Liver (tissue), 9 donors: ENCODE data around the gene UBE3A. TPM values are rescaled to one million over a fixed set of nuclear protein-coding genes. Genes with fewer than 3 reads are reported as not detected.

Experiments
- DNase-seq: peaks from one replicate; pipeline ENCODE4 v3.0.0-alpha.2; 2017; ENCODE audit warnings: low spot score
- H3K27ac ChIP-seq, 2 donors: one replicate each; pipeline ENCODE4 v1.7.0; 2013; ENCODE audit warnings: inconsistent platforms in 2 of 2, low read length in 2 of 2, control low read depth in 1 of 2, low read depth in 1 of 2, mild to moderate bottlenecking in 1 of 2
- H3K27me3 ChIP-seq, 4 donors: one replicate each; pipeline versions ENCODE4 v1.6.1 to v1.7.0; 2013; ENCODE audit warnings: low read length in 3 of 4, inconsistent platforms in 1 of 4, mild to moderate bottlenecking in 1 of 4, moderate library complexity in 1 of 4; ENCODE audit not compliant: control insufficient read depth in 4 of 4, insufficient read depth in 4 of 4
- H3K36me3 ChIP-seq, 4 donors: one replicate each; pipeline versions ENCODE4 v1.6.1 to v1.7.0; 2013; ENCODE audit warnings: low read length in 3 of 4, mild to moderate bottlenecking in 3 of 4, low read depth in 1 of 4, moderate library complexity in 1 of 4; ENCODE audit not compliant: control insufficient read depth in 4 of 4, insufficient read depth in 3 of 4
- H3K4me1 ChIP-seq, 4 donors: one replicate each; pipeline versions ENCODE4 v1.6.1 to v1.7.0; 2013; ENCODE audit warnings: low read length in 3 of 4, mild to moderate bottlenecking in 3 of 4, moderate library complexity in 1 of 4; ENCODE audit not compliant: control insufficient read depth in 4 of 4, insufficient read depth in 4 of 4
- H3K4me3 ChIP-seq, 3 donors: one replicate each; pipeline versions ENCODE4 v1.6.1 to v1.7.0; 2013; ENCODE audit warnings: low read length in 3 of 3, control low read depth in 1 of 3, low read depth in 1 of 3, mild to moderate bottlenecking in 1 of 3
- H3K9ac ChIP-seq, 2 donors: one replicate each; pipeline ENCODE4 v1.7.0; 2013; ENCODE audit warnings: low read length in 2 of 2, mild to moderate bottlenecking in 2 of 2, moderate library complexity in 2 of 2, control low read depth in 1 of 2, low read depth in 1 of 2
- H3K9me3 ChIP-seq, 4 donors: one replicate each; pipeline versions ENCODE4 v1.6.1 to v1.7.0; 2013; ENCODE audit warnings: low read length in 3 of 4; ENCODE audit not compliant: control insufficient read depth in 4 of 4
- ATF3 ChIP-seq: IDR thresholded peaks from 2 replicates; pipeline ENCODE4 v1.6.1; 2016; ENCODE audit warnings: antibody characterized with exemption
- CTCF ChIP-seq: fragments of 150-350 bp; IDR thresholded peaks from 2 replicates; pipeline ENCODE4 v1.5.1; 2017; ENCODE audit warnings: improper control_type of control experiment, low read depth, low read length; ENCODE audit not compliant: missing input control
- EGR1 ChIP-seq, 2 donors: IDR thresholded peaks; 2 replicates each; pipeline ENCODE4 v1.6.1; 2016 to 2018; ENCODE audit warnings: antibody characterized with exemption in 2 of 2, low read depth in 2 of 2
- FOXA1 ChIP-seq: IDR thresholded peaks from 2 replicates; pipeline ENCODE4 v1.6.1; 2016; ENCODE audit warnings: antibody characterized with exemption
- FOXA2 ChIP-seq: IDR thresholded peaks from 2 replicates; pipeline ENCODE4 v1.6.1; 2016; ENCODE audit warnings: antibody characterized with exemption
- GABPA ChIP-seq, 2 donors: IDR thresholded peaks in 1 of 2; conservative IDR thresholded peaks in 1 of 2; 2 replicates each; pipeline ENCODE4 v1.6.1; 2016; ENCODE audit warnings: antibody characterized with exemption in 2 of 2, mild to moderate bottlenecking in 1 of 2, moderate library complexity in 1 of 2
- HNF4A ChIP-seq, 2 donors: conservative IDR thresholded peaks; 2 replicates each; pipeline ENCODE4 v1.6.1; 2016; ENCODE audit warnings: antibody characterized with exemption in 2 of 2, mild to moderate bottlenecking in 2 of 2
- HNF4G ChIP-seq: IDR thresholded peaks from 2 replicates; pipeline ENCODE4 v1.6.1; 2016; ENCODE audit warnings: antibody characterized with exemption
- JUND ChIP-seq, 2 donors: IDR thresholded peaks; 2 replicates each; pipeline ENCODE4 v1.6.1; 2016; ENCODE audit warnings: antibody characterized with exemption in 2 of 2
- MAX ChIP-seq: IDR thresholded peaks from 2 replicates; pipeline ENCODE4 v1.6.1; 2016; ENCODE audit warnings: antibody characterized with exemption
- NR2F2 ChIP-seq: IDR thresholded peaks from 2 replicates; pipeline ENCODE4 v1.6.1; 2016; ENCODE audit warnings: antibody characterized with exemption
- RAD21 ChIP-seq, 2 donors: IDR thresholded peaks; 2 replicates each; pipeline ENCODE4 v1.6.1; 2016; ENCODE audit warnings: antibody characterized with exemption in 2 of 2, mild to moderate bottlenecking in 2 of 2
- REST ChIP-seq: IDR thresholded peaks from 2 replicates; pipeline ENCODE4 v1.6.1; 2016; ENCODE audit warnings: antibody characterized with exemption, mild to moderate bottlenecking
- RXRA ChIP-seq, 2 donors: IDR thresholded peaks; 2 replicates each; pipeline ENCODE4 v1.6.1; 2017 to 2018; ENCODE audit warnings: antibody characterized with exemption in 2 of 2, mild to moderate bottlenecking in 1 of 2
- SP1 ChIP-seq: IDR thresholded peaks from 2 replicates; pipeline ENCODE4 v1.6.1; 2018; ENCODE audit warnings: antibody characterized with exemption, mild to moderate bottlenecking
- TAF1 ChIP-seq: conservative IDR thresholded peaks from 2 replicates; pipeline ENCODE4 v1.6.1; 2016; ENCODE audit warnings: antibody characterized with exemption, mild to moderate bottlenecking
- YY1 ChIP-seq: IDR thresholded peaks from 2 replicates; pipeline ENCODE4 v1.6.1; 2016; ENCODE audit warnings: antibody characterized with exemption, mild to moderate bottlenecking
- ZBTB33 ChIP-seq: IDR thresholded peaks from 2 replicates; pipeline ENCODE4 v1.6.1; 2016; ENCODE audit warnings: antibody characterized with exemption
- WGBS: extraction: QIAGEN DNeasy Blood & Tissue Kit; methylation state at CpG from one replicate; pipeline ENCODE4 v1.1.7; 2013; 5-methylcytosine and 5-hydroxymethylcytosine counted together
- polyA plus RNA-seq, 2 donors: library from polyadenylated mRNA; stranded (reverse) in 1 of 2; unstranded in 1 of 2; fragments of 200-250 nt in 1 of 2; fragments of >200 nt in 1 of 2; fragmentation: Nextera tagmentation in 1 of 2; extraction: Ambion mirVana in 1 of 2; gene quantifications; one replicate each; pipeline versions ENCODE4 v1.2.1 to v1.2.3, GENCODE V29; 2013 to 2015
- total RNA-seq, 2 donors: library from RNA; depleted of rRNA; stranded (reverse); fragments of >200 nt; gene quantifications; one replicate each; pipeline ENCODE4 v1.2.3, GENCODE V29; 2014
- donor health status: healthy.
- donor health status: healthy.
- donor health status: healthy.
- donor health status: healthy.
- donor health status: healthy.

Gene UBE3A
- total and polyA plus RNA-seq, 4 donors = 12.9 to 58.4 (median 38.2) TPM

GRCh38 chr15:25342629-25343028 lies 96.2 kb downstream of the UBE3A start:
- H3K9me3 ChIP-seq = no peaks in the 10 kb centered on the region
- TF ChIP-seq RXRA (IDR thresholded peaks at IDR 0.05) = no peak
- TF ChIP-seq HNF4G = no peak
- TF ChIP-seq EGR1 (IDR thresholded peaks at IDR 0.05; ENCODE audit: low read depth in 2 of 2) = no peak
- no peak for TF ChIP-seq HNF4A (conservative IDR thresholded peaks at IDR 0.05)
- no peak for TF ChIP-seq ZBTB33
- TF ChIP-seq CTCF = no peak
- TF ChIP-seq FOXA1 = no peak
- TF ChIP-seq JUND (IDR thresholded peaks at IDR 0.05) = no peak
- no peaks in the 10 kb centered on the region for H3K27me3 ChIP-seq
- no peak for DNase-seq
- WGBS = 98% methylated on average over 3 of the region's 3 CpGs
- peaks cover 2 to 27% (median 22%) of the 10 kb centered on the region in 4 donors for H3K36me3 ChIP-seq
- H3K27ac ChIP-seq = no peak overlapping the region
- no peak overlapping the region for H3K4me3 ChIP-seq
- H3K9ac ChIP-seq = no peak overlapping the region
- no peaks in the 10 kb centered on the region for H3K4me1 ChIP-seq

- H3K9me3 ChIP-seq = peaks cover 0 to 5% (median 2%) of the 10 kb centered on the region in 4 donors
- 96% methylated on average over 2 of the region's 2 CpGs for WGBS
- H3K4me1 ChIP-seq = no peaks in the 10 kb centered on the region
- DNase-seq = no peak
- no peak overlapping the region for H3K4me3 ChIP-seq
- no peak for TF ChIP-seq JUND (IDR thresholded peaks at IDR 0.05)
- no peak for TF ChIP-seq TAF1
- no peak for TF ChIP-seq ZBTB33
- no peak for TF ChIP-seq EGR1 (IDR thresholded peaks at IDR 0.05; ENCODE audit: low read depth in 2 of 2)
- TF ChIP-seq FOXA2 = no peak
- no peak for TF ChIP-seq RAD21 (IDR thresholded peaks at IDR 0.05)
- no peak for TF ChIP-seq RXRA (IDR thresholded peaks at IDR 0.05)
- no peak for TF ChIP-seq CTCF
- TF ChIP-seq SP1 = no peak
- TF ChIP-seq HNF4G = no peak
- no peak for TF ChIP-seq GABPA (IDR thresholded peaks at IDR 0.05 in 1 of 2, conservative IDR thresholded peaks at IDR 0.05 in 1 of 2)
- TF ChIP-seq FOXA1 = no peak
- no peak for TF ChIP-seq NR2F2
- TF ChIP-seq MAX = no peak
- no peak for TF ChIP-seq REST
- no peak for TF ChIP-seq ATF3
- no peak for TF ChIP-seq YY1
- TF ChIP-seq HNF4A (conservative IDR thresholded peaks at IDR 0.05) = no peak
- H3K27me3 ChIP-seq = no peaks in the 10 kb centered on the region
- no peak overlapping the region for H3K9ac ChIP-seq
- H3K36me3 ChIP-seq = peaks cover 2 to 43% (median 29%) of the 10 kb centered on the region in 4 donors
- H3K27ac ChIP-seq = no peak overlapping the region
These were observed 99.4 kb downstream of the UBE3A start for GRCh38 chr15:25339431-25339830.
